HepG2 (cell line): Measurements from ENCODE around the gene FBXO10. TPM values are rescaled to one million over a fixed set of nuclear protein-coding genes. Genes with fewer than 3 reads are reported as not detected.

Experiments
- ATAC-seq: fragments of 200-7000 bp; cut with Tn5 transposase; 3 replicates; pipeline ENCODE4 v1.9.1; 2020; ENCODE audit warnings: mild to moderate bottlenecking, moderate library complexity
- BruUV-seq: library from RNA; stranded (reverse); fragments of 400-500 nt; replicated peaks from 2 replicates; lab custom pipeline; 2021; lab: Mats Ljungman, UMichigan
- CTCF ChIA-PET: fragments of 300-600 bp; formaldehyde crosslinking; extraction: SDS; loops from one replicate; lab custom pipeline; 2021; ENCODE audit warnings: low total read pairs, inconsistent platforms, low intra/inter-chr PET ratio; lab: Yijun Ruan, JAX
- POLR2A ChIA-PET: fragments of 350-600 bp; sonication (Branson Sonifier 250); formaldehyde crosslinking; loops from one replicate; lab custom pipeline; 2020; ENCODE audit warnings: antibody characterized with exemption, inconsistent platforms; lab: Yijun Ruan, JAX
- DNase-seq: peaks from one replicate; pipeline ENCODE4 v3.0.0-alpha.2; 2015; ENCODE audit warnings: low spot score
- FAIRE-seq: peaks from 3 replicates; lab custom pipeline; 2011; peaks lifted over from hg19 to GRCh38; lab: Jason Lieb, UNC
- H2AFZ ChIP-seq: one replicate; pipeline ENCODE4 v1.6.1; 2011; ENCODE audit warnings: low read length, inconsistent platforms
- H3K27ac ChIP-seq: fragments of 300-600 bp; 3 replicates; pipeline ENCODE4 v1.8.0; 2011; ENCODE audit warnings: mixed run types, mild to moderate bottlenecking, mixed read lengths, low read length, inconsistent platforms; ENCODE audit not compliant: insufficient read depth; ENCODE audit errors: extremely low read length
- H3K27me3 ChIP-seq, 2 experiments: fragments of 200-600 bp in 1 of 2; 2 replicates in 1 of 2; 3 replicates in 1 of 2; pipeline versions ENCODE4 v1.6.0 to v1.8.0; 2011; ENCODE audit warnings: low read length in 2 of 2, mild to moderate bottlenecking in 2 of 2, moderate library complexity in 2 of 2, inconsistent platforms in 1 of 2; ENCODE audit not compliant: insufficient read depth in 2 of 2, control insufficient read depth in 1 of 2
- H3K36me3 ChIP-seq, 2 experiments: fragments of 200-600 bp in 1 of 2; replicated peaks in 1 of 2; 2 replicates in 1 of 2; 3 replicates in 1 of 2; pipeline versions ENCODE4 v1.5.1 to v1.8.0; 2011; ENCODE audit warnings: low read length in 2 of 2, inconsistent platforms in 1 of 2; ENCODE audit not compliant: insufficient read depth in 2 of 2, control insufficient read depth in 1 of 2
- H3K4me1 ChIP-seq: 2 replicates; pipeline ENCODE4 v1.5.1; 2012; ENCODE audit warnings: low read length, inconsistent platforms; ENCODE audit not compliant: insufficient read depth
- H3K4me2 ChIP-seq: 2 replicates; pipeline ENCODE4 v1.6.0; 2011; ENCODE audit warnings: low read depth, low read length, inconsistent platforms
- H3K4me3 ChIP-seq, 3 experiments: fragments of 200-600 bp in 1 of 3; sonication (generic), shearing (Covaris generic) in 1 of 3; replicated peaks in 1 of 3; 2 replicates each; pipeline ENCODE4 v1.5.1; 2011 to 2016; ENCODE audit warnings: low read length in 3 of 3, inconsistent platforms in 2 of 3, low read depth in 2 of 3, mild to moderate bottlenecking in 2 of 3, control low read depth in 1 of 3, mixed read lengths in 1 of 3; ENCODE audit not compliant: insufficient read depth in 1 of 3
- H3K79me2 ChIP-seq: one replicate; pipeline ENCODE4 v1.6.1; 2011; ENCODE audit warnings: low read length, inconsistent platforms; ENCODE audit not compliant: insufficient read depth
- H3K9ac ChIP-seq: 2 replicates; pipeline ENCODE4 v1.6.0; 2011; ENCODE audit warnings: mild to moderate bottlenecking, low read depth, low read length, inconsistent platforms; ENCODE audit not compliant: insufficient read depth
- H3K9me3 ChIP-seq: 2 replicates; pipeline ENCODE4 v1.5.1; 2012; ENCODE audit warnings: mild to moderate bottlenecking, low read length
- H4K20me1 ChIP-seq: 2 replicates; pipeline ENCODE4 v1.6.0; 2011; ENCODE audit warnings: inconsistent platforms, mild to moderate bottlenecking, low read length, moderate library complexity; ENCODE audit not compliant: insufficient read depth
- IKZF4 ChIP-seq: sonication (generic); formaldehyde crosslinking; IDR thresholded peaks from 2 replicates; pipeline ENCODE4 v1.5.1; 2020; ENCODE audit warnings: borderline replicate concordance, mild to moderate bottlenecking, low read depth, missing genetic modification reagents; ENCODE audit errors: not compliant biosample characterization
- MAFG ChIP-seq: sonication (generic); formaldehyde crosslinking; IDR thresholded peaks from 2 replicates; pipeline ENCODE4 v1.5.1; 2020; ENCODE audit warnings: mild to moderate bottlenecking, missing genetic modification reagents
- ZNF546 ChIP-seq: sonication (generic); formaldehyde crosslinking; conservative IDR thresholded peaks from 2 replicates; pipeline ENCODE4 v1.8.1; 2023; ENCODE audit warnings: mild to moderate bottlenecking, missing genetic modification reagents
- ZNF598 ChIP-seq: sonication (generic); formaldehyde crosslinking; IDR thresholded peaks from 2 replicates; pipeline ENCODE4 v1.5.1; 2020; ENCODE audit warnings: mild to moderate bottlenecking, missing genetic modification reagents, borderline replicate concordance
- WGBS: methylation state at CpG from one replicate; pipeline ENCODE4 v1.1.6; 2017; ENCODE audit warnings: low lambda C conversion rate; 5-methylcytosine and 5-hydroxymethylcytosine counted together
- in situ Hi-C: cut with HindIII; loops from 2 replicates; pipeline ENCODE4 v1.10.0; 2017; ENCODE audit warnings: low pct_unique_long_range_greater_than_20kb; ENCODE audit not compliant: extremely low pct_ligation_motif_present
- intact Hi-C: fragments of 100-400 bp; cut with micrococcal nuclease; formaldehyde crosslinking; loops from one replicate; pipeline ENCODE4 v1.10.0; 2022; ENCODE audit not compliant: unreplicated experiment
- polyA plus RNA-seq, 8 experiments: library from polyadenylated mRNA; depleted of rRNA in 3 of 8; stranded (reverse) in 7 of 8; unstranded in 1 of 8; fragments of >200 nt; fragmentation: Illumina TruSeq in 4 of 8; extraction: Trizol in 4 of 8; gene quantifications; 2 replicates each; pipeline versions ENCODE4 v1.2.1 to v1.2.3, GENCODE V29; 2011 to 2016; ENCODE audit warnings: low read depth in 4 of 8, missing spikeins in 1 of 8, mixed read lengths in 1 of 8; ENCODE audit not compliant: insufficient read depth in 1 of 8
- total RNA-seq, 5 experiments: library from RNA; depleted of rRNA; stranded (reverse); fragments of >200 nt; fragmentation: Illumina TruSeq; extraction: Trizol; gene quantifications; 2 replicates each; pipeline ENCODE4 v1.2.3, GENCODE V29; 2016; ENCODE audit warnings: low read depth in 1 of 5
- TF ChIP-seq, protein P1 (sequence below), 2 experiments: IDR thresholded peaks; 2 replicates each; pipeline ENCODE4 v1.6.1; 2011 to 2012; ENCODE audit warnings: low read length in 2 of 2, borderline replicate concordance in 1 of 2, low read depth in 1 of 2, mild to moderate bottlenecking in 1 of 2, moderate library complexity in 1 of 2
- TF ChIP-seq, protein P2 (sequence below): IDR thresholded peaks from 2 replicates; pipeline ENCODE4 v1.6.1; 2016; ENCODE audit warnings: low read depth, control low read depth

FBXO10 gene
- total and polyA plus RNA-seq, 2 of the 13 experiments (the other 11 are each of a cell fraction or from before 2014, with no cell fraction given) = 3.1 to 5.1 TPM

DNA sequence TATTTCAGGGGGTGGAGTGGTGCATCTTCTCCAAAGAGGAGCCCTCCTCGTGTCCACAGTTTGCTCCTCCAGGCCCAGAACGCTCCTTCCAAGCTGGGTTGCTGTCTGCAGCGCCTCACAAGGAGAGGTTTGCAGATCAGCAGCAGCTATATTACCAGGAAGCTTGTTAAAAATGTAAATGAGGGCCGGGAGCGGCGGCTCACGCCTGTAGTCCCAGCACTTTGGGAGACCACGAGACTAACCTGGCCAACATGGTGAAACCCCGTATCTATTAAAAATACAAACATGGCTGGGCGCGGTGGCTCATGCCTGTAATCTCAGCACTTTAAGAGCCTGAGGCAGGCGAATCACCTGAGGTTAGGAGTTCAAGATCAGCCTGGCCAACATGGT is 49.6 kb upstream of the FBXO10 start:
- no peak for DNase-seq
- Histone ChIP-seq H3K4me3 (no peak overlapping the region), H3K27ac (no peak overlapping the region), H2AFZ (no peak overlapping the region), H3K9me3 (no peaks in the 10 kb centered on the region), H3K36me3 (no peaks in the 10 kb centered on the region), H3K4me1 (no peaks in the 10 kb centered on the region), H3K79me2 (no peaks in the 10 kb centered on the region), H3K4me2 (no peak overlapping the region), H3K27me3 (peaks cover 0 to 23% of the 10 kb centered on the region in 2 experiments; a peak in 2 of 5 replicates), H4K20me1 (no peaks in the 10 kb centered on the region), H3K9ac (no peak overlapping the region)
- in situ Hi-C loops (no loop called here), intact Hi-C loops (no loop called here)
- CTCF ChIA-PET = no interaction called here
- no peak for FAIRE-seq
- WGBS = 31% methylated on average over 8 of the region's 12 CpGs
- POLR2A ChIA-PET = no interaction called here
- ATAC-seq = no peak
- no peak for TF ChIP-seq MAFG (CRISPR knock-in tag)
- no peak for TF ChIP-seq ZNF546 (CRISPR knock-in tag)
- TF ChIP-seq ZNF598 (CRISPR knock-in tag) = no peak
- BruUV-seq = no TSS peak

DNA sequence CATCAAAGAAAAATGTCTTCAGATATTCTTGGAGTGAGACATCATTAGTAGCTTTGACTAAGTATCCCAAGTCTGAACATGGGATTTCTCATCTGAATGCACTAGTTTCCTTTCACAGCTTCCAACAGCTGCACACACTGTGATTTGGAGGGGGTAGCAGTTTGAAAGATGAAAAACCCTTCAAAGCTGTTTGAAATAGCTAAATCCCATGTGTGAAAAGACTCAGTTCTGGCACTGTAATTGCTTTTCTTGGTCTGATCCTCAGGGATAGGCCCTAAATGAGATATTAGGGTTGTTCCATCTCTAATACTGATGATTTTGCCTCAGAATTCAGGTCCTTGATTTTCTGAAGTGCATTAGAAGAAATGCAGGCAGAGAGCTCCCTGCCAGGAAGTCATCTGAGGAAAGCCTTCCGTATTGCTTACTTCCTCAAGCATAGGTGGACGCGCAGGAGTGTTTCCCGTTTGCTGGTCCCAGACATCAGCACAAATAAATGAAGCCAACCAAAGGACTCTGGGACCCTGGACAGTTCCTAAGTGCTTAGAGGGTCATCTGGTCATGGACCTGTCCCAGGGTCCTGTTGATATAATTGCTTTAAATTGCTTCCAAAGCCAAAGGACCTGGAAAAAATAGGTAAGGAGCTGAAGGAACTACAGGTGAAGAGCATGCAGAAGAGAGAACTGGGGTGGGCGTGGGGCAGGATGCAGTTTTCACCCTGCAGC is 49.0 kb upstream of the FBXO10 start:
- H3K27ac ChIP-seq = no peak overlapping the region
- H3K36me3 ChIP-seq = no peaks in the 10 kb centered on the region
- in situ Hi-C loops = no loop called here
- intact Hi-C loops = no loop called here
- WGBS = 53% methylated on average over 3 of the region's 5 CpGs
- no peaks in the 10 kb centered on the region for H3K4me1 ChIP-seq
- ChIA-PET CTCF (no interaction called here), POLR2A (no interaction called here)
- H2AFZ ChIP-seq = no peak overlapping the region
- ATAC-seq = no peak
- TF ChIP-seq, protein P1, sequence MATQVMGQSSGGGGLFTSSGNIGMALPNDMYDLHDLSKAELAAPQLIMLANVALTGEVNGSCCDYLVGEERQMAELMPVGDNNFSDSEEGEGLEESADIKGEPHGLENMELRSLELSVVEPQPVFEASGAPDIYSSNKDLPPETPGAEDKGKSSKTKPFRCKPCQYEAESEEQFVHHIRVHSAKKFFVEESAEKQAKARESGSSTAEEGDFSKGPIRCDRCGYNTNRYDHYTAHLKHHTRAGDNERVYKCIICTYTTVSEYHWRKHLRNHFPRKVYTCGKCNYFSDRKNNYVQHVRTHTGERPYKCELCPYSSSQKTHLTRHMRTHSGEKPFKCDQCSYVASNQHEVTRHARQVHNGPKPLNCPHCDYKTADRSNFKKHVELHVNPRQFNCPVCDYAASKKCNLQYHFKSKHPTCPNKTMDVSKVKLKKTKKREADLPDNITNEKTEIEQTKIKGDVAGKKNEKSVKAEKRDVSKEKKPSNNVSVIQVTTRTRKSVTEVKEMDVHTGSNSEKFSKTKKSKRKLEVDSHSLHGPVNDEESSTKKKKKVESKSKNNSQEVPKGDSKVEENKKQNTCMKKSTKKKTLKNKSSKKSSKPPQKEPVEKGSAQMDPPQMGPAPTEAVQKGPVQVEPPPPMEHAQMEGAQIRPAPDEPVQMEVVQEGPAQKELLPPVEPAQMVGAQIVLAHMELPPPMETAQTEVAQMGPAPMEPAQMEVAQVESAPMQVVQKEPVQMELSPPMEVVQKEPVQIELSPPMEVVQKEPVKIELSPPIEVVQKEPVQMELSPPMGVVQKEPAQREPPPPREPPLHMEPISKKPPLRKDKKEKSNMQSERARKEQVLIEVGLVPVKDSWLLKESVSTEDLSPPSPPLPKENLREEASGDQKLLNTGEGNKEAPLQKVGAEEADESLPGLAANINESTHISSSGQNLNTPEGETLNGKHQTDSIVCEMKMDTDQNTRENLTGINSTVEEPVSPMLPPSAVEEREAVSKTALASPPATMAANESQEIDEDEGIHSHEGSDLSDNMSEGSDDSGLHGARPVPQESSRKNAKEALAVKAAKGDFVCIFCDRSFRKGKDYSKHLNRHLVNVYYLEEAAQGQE (IDR thresholded peaks at IDR 0.05; ENCODE audit: borderline replicate concordance in 1 of 2, low read depth in 1 of 2, low read length in 2 of 2) = peak in 1 of 2 experiments; percentile 76; a peak in 3 of 4 replicates
- TF ChIP-seq, protein P2, sequence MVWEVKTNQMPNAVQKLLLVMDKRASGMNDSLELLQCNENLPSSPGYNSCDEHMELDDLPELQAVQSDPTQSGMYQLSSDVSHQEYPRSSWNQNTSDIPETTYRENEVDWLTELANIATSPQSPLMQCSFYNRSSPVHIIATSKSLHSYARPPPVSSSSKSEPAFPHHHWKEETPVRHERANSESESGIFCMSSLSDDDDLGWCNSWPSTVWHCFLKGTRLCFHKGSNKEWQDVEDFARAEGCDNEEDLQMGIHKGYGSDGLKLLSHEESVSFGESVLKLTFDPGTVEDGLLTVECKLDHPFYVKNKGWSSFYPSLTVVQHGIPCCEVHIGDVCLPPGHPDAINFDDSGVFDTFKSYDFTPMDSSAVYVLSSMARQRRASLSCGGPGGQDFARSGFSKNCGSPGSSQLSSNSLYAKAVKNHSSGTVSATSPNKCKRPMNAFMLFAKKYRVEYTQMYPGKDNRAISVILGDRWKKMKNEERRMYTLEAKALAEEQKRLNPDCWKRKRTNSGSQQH (CRISPR knock-in tag) = no peak
- TF ChIP-seq IKZF4 = no peak
- H3K4me2 ChIP-seq = no peak overlapping the region
- H3K4me3 ChIP-seq = no peak overlapping the region
- no peak for DNase-seq
- H3K79me2 ChIP-seq = no peaks in the 10 kb centered on the region
- no peaks in the 10 kb centered on the region for H3K9me3 ChIP-seq
- no TSS peak for BruUV-seq
- H3K9ac ChIP-seq = no peak overlapping the region
- no peaks in the 10 kb centered on the region for H4K20me1 ChIP-seq
- H3K27me3 ChIP-seq = peaks cover 0 to 22% of the 10 kb centered on the region in 2 experiments; a peak in 2 of 5 replicates
- no peak for FAIRE-seq
